IMR-90 (cell line): ENCODE measurements around the gene RFT1. TPM values are rescaled to one million over a fixed set of nuclear protein-coding genes. Genes with fewer than 3 reads are reported as not detected.

ENCODE experiments used
- ATAC-seq: fragments of 200-7000 bp; cut with Tn5 transposase; 2 replicates; pipeline ENCODE4 v1.9.1; 2020; ENCODE audit warnings: low read depth, mild to moderate bottlenecking, moderate library complexity
- BruUV-seq: library from RNA; stranded (reverse); fragments of 400-500 nt; replicated peaks from 2 replicates; lab custom pipeline; 2021; lab: Mats Ljungman, UMichigan
- CTCF ChIA-PET: fragments of 300-600 bp; formaldehyde crosslinking; extraction: SDS; loops from one replicate; lab custom pipeline; 2021; ENCODE audit warnings: antibody characterized with exemption; lab: Yijun Ruan, JAX
- POLR2A ChIA-PET: fragments of 300-600 bp; sonication (Branson Sonifier 250); formaldehyde crosslinking; loops from one replicate; lab custom pipeline; 2022; ENCODE audit warnings: antibody characterized with exemption; ENCODE audit not compliant: unreplicated experiment; lab: Charles Lee
- DNase-seq: peaks from one replicate; pipeline ENCODE4 v3.0.0; 2013
- H2AFZ ChIP-seq: replicated peaks from 2 replicates; pipeline ENCODE3; 2013; ENCODE audit warnings: low read length, mild to moderate bottlenecking; ENCODE audit not compliant: poor library complexity
- H2AK5ac ChIP-seq: 2 replicates; pipeline ENCODE4 v1.6.1; 2013; ENCODE audit warnings: low read depth, low read length, inconsistent platforms
- H2AK9ac ChIP-seq: replicated peaks from 2 replicates; pipeline ENCODE3; 2013; ENCODE audit warnings: mild to moderate bottlenecking, low read depth, low read length, moderate library complexity; ENCODE audit not compliant: poor library complexity
- H2BK120ac ChIP-seq: 2 replicates; pipeline ENCODE4 v1.6.1; 2013; ENCODE audit warnings: low read depth, low read length, inconsistent platforms
- H2BK15ac ChIP-seq: 3 replicates; pipeline ENCODE4 v1.6.1; 2013; ENCODE audit warnings: low read depth, low read length, inconsistent platforms
- H2BK20ac ChIP-seq: 2 replicates; pipeline ENCODE4 v1.6.1; 2013; ENCODE audit warnings: low read depth, mild to moderate bottlenecking, inconsistent platforms, low read length, moderate library complexity
- H2BK5ac ChIP-seq: 2 replicates; pipeline ENCODE4 v1.6.1; 2013; ENCODE audit warnings: mild to moderate bottlenecking, low read depth, low read length, inconsistent platforms; ENCODE audit not compliant: poor library complexity, severe bottlenecking
- H3K14ac ChIP-seq: replicated peaks from 2 replicates; pipeline ENCODE4 v1.6.1; 2013; ENCODE audit warnings: low read depth, low read length, inconsistent platforms
- H3K18ac ChIP-seq: 2 replicates; pipeline ENCODE4 v1.6.1; 2013; ENCODE audit warnings: low read depth, low read length, control low read depth
- H3K23ac ChIP-seq: 2 replicates; pipeline ENCODE4 v1.6.1; 2013; ENCODE audit warnings: low read depth, low read length, inconsistent platforms
- H3K27ac ChIP-seq: 2 replicates; pipeline ENCODE4 v1.5.1; 2013; ENCODE audit warnings: mild to moderate bottlenecking, control low read depth, low read length; ENCODE audit not compliant: insufficient read depth
- H3K27me3 ChIP-seq: 2 replicates; pipeline ENCODE4 v1.6.1; 2013; ENCODE audit warnings: low read length; ENCODE audit not compliant: control insufficient read depth, insufficient read depth
- H3K36me3 ChIP-seq: 2 replicates; pipeline ENCODE4 v1.6.1; 2013; ENCODE audit warnings: low read length, mixed read lengths; ENCODE audit not compliant: control insufficient read depth, insufficient read depth
- H3K4ac ChIP-seq: 2 replicates; pipeline ENCODE4 v1.6.1; 2013; ENCODE audit warnings: low read depth, low read length, inconsistent platforms
- H3K4me1 ChIP-seq: 2 replicates; pipeline ENCODE4 v1.6.1; 2013; ENCODE audit warnings: low read length, mixed read lengths; ENCODE audit not compliant: control insufficient read depth, insufficient read depth
- H3K4me2 ChIP-seq: 2 replicates; pipeline ENCODE4 v1.6.1; 2013; ENCODE audit warnings: low read depth, mild to moderate bottlenecking, control low read depth, low read length, moderate library complexity
- H3K4me3 ChIP-seq: 2 replicates; pipeline ENCODE4 v1.5.1; 2013; ENCODE audit warnings: low read depth, mild to moderate bottlenecking, control low read depth, low read length, moderate library complexity; ENCODE audit not compliant: insufficient read depth
- H3K56ac ChIP-seq: 2 replicates; pipeline ENCODE4 v1.6.1; 2013; ENCODE audit warnings: low read length, inconsistent platforms; ENCODE audit not compliant: insufficient read depth; ENCODE audit errors: extremely low read depth
- H3K79me1 ChIP-seq, 2 experiments: 2 replicates each; pipeline ENCODE4 v1.6.1; 2013; ENCODE audit warnings: low read length in 2 of 2, inconsistent platforms in 1 of 2, low read depth in 1 of 2
- H3K9ac ChIP-seq: 2 replicates; pipeline ENCODE4 v1.6.1; 2013; ENCODE audit warnings: low read depth, low read length, control low read depth
- H3K9me1 ChIP-seq: 2 replicates; pipeline ENCODE4 v1.6.1; 2013; ENCODE audit warnings: low read length, inconsistent platforms; ENCODE audit not compliant: insufficient read depth
- H3K9me3 ChIP-seq: 2 replicates; pipeline ENCODE4 v1.6.1; 2013; ENCODE audit warnings: low read length; ENCODE audit not compliant: control insufficient read depth, insufficient read depth
- H4K20me1 ChIP-seq: 2 replicates; pipeline ENCODE4 v1.6.1; 2013; ENCODE audit warnings: low read length, inconsistent platforms; ENCODE audit not compliant: insufficient read depth
- H4K5ac ChIP-seq: 2 replicates; pipeline ENCODE4 v1.6.1; 2013; ENCODE audit warnings: mild to moderate bottlenecking, low read depth, low read length, control low read depth
- H4K8ac ChIP-seq, 2 experiments: 2 replicates each; pipeline ENCODE4 v1.6.1; 2013; ENCODE audit warnings: low read depth in 2 of 2, low read length in 2 of 2, control low read depth in 1 of 2, inconsistent platforms in 1 of 2
- H4K91ac ChIP-seq: 2 replicates; pipeline ENCODE4 v1.6.1; 2013; ENCODE audit warnings: low read depth, low read length, inconsistent platforms; ENCODE audit not compliant: insufficient read depth
- CTCF ChIP-seq: conservative IDR thresholded peaks from 2 replicates; pipeline ENCODE4 v1.5.1; 2012; ENCODE audit warnings: mild to moderate bottlenecking, low read depth, low read length, improper control_type of control experiment
- MAZ ChIP-seq: IDR thresholded peaks from 2 replicates; pipeline ENCODE4 v1.6.1; 2012; ENCODE audit warnings: low read depth, mild to moderate bottlenecking, low read length, improper control_type of control experiment, moderate library complexity, borderline replicate concordance
- MXI1 ChIP-seq: IDR thresholded peaks from 2 replicates; pipeline ENCODE4 v1.6.1; 2012; ENCODE audit warnings: low read depth, mild to moderate bottlenecking, low read length, moderate library complexity, borderline replicate concordance
- NFE2L2 ChIP-seq: fragments of 150-350 bp; IDR thresholded peaks from 2 replicates; pipeline ENCODE4 v1.6.1; 2016; ENCODE audit warnings: low read depth, mild to moderate bottlenecking, low read length
- POLR2A ChIP-seq: IDR thresholded peaks from 2 replicates; pipeline ENCODE4 v1.6.1; 2012; ENCODE audit warnings: mild to moderate bottlenecking, low read depth, low read length
- RCOR1 ChIP-seq: IDR thresholded peaks from 2 replicates; pipeline ENCODE4 v1.6.1; 2012; ENCODE audit warnings: mild to moderate bottlenecking, low read length, improper control_type of control experiment; ENCODE audit not compliant: insufficient replicate concordance
- RFX5 ChIP-seq: IDR thresholded peaks from 2 replicates; pipeline ENCODE4 v1.8.0; 2012; ENCODE audit warnings: low read depth, mild to moderate bottlenecking, low read length, moderate library complexity
- WGBS, 2 experiments: methylation state at CpG; one replicate each; pipeline versions ENCODE4 v1.1.5 to v1.1.7; 2013; ENCODE audit warnings: missing lambda C conversion rate in 2 of 2; ENCODE audit not compliant: insufficient read length in 1 of 2; ENCODE audit errors: extremely low coverage in 2 of 2; 5-methylcytosine and 5-hydroxymethylcytosine counted together
- dilution Hi-C: fragments of 300-500 bp; cut with HindIII; formaldehyde crosslinking; loops from one replicate; pipeline ENCODE4 v1.14.3; 2018; ENCODE audit warnings: low sequenced_read_pairs; ENCODE audit not compliant: unreplicated experiment
- in situ Hi-C: fragments of 300-500 bp; cut with MboI; formaldehyde crosslinking; loops from 3 replicates; pipeline ENCODE4 v1.14.3; 2019; ENCODE audit warnings: low sequenced_read_pairs, inconsistent platforms, mixed read lengths
- intact Hi-C: fragments of 100-400 bp; cut with micrococcal nuclease; formaldehyde crosslinking; loops from 2 replicates; pipeline ENCODE4 v1.10.0; 2022
- polyA plus RNA-seq, 3 experiments: library from polyadenylated mRNA; depleted of rRNA; stranded (reverse); fragments of >200 nt; gene quantifications; 2 replicates each; pipeline ENCODE4 v1.2.3, GENCODE V29; 2012; ENCODE audit warnings: low replicate concordance in 1 of 3
- total RNA-seq: library from RNA; depleted of rRNA; stranded (reverse); fragments of >200 nt; gene quantifications from 2 replicates; pipeline ENCODE4 v1.2.3, GENCODE V29; 2012
- TF ChIP-seq, protein P1 (sequence below): fragments of 150-350 bp; IDR thresholded peaks from 2 replicates; pipeline ENCODE4 v1.6.1; 2016; ENCODE audit warnings: low read depth, mild to moderate bottlenecking, low read length, moderate library complexity, borderline replicate concordance

RFT1 gene
- total and polyA plus RNA-seq, 2 of the 4 experiments (the other 2 are of a cell fraction) = 14.5 to 23.5 TPM

- no peak overlapping the region for H2BK20ac ChIP-seq
- H3K27me3 ChIP-seq = peaks cover 2% of the 10 kb centered on the region
- H3K18ac ChIP-seq = no peak overlapping the region
- no peak overlapping the region for H3K9ac ChIP-seq
- DNase-seq (no peak), ATAC-seq (no peak)
- no peak overlapping the region for H2BK120ac ChIP-seq
- no peaks in the 10 kb centered on the region for H3K9me1 ChIP-seq
- no peak overlapping the region for H3K4ac ChIP-seq
- H4K20me1 ChIP-seq = no peaks in the 10 kb centered on the region
- no peak overlapping the region for H3K27ac ChIP-seq
- TF ChIP-seq, protein P1, sequence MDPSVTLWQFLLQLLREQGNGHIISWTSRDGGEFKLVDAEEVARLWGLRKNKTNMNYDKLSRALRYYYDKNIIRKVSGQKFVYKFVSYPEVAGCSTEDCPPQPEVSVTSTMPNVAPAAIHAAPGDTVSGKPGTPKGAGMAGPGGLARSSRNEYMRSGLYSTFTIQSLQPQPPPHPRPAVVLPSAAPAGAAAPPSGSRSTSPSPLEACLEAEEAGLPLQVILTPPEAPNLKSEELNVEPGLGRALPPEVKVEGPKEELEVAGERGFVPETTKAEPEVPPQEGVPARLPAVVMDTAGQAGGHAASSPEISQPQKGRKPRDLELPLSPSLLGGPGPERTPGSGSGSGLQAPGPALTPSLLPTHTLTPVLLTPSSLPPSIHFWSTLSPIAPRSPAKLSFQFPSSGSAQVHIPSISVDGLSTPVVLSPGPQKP = no peak
- TF ChIP-seq MXI1 (no peak), RFX5 (no peak), POLR2A (no peak), CTCF (no peak), NFE2L2 (no peak), MAZ (no peak), RCOR1 (no peak)
- no peak overlapping the region for H3K14ac ChIP-seq
- H3K4me2 ChIP-seq = no peak overlapping the region
- dilution Hi-C loops = no loop called here
- H3K23ac ChIP-seq = no peak overlapping the region
- no peak overlapping the region for H4K91ac ChIP-seq
- in situ Hi-C loops = no loop called here
- H3K4me1 ChIP-seq = peaks cover 5% of the 10 kb centered on the region
- H2BK5ac ChIP-seq = no peak overlapping the region
- ChIA-PET CTCF (no interaction called here), POLR2A (no interaction called here)
- H4K8ac ChIP-seq = no peak overlapping the region
- intact Hi-C loops = no loop called here
- H2AK5ac ChIP-seq = no peak overlapping the region
- H2BK15ac ChIP-seq = no peak overlapping the region
- H3K36me3 ChIP-seq = no peaks in the 10 kb centered on the region
- H3K9me3 ChIP-seq = no peaks in the 10 kb centered on the region
- no peak overlapping the region for H2AFZ ChIP-seq
- 83% methylated on average over 2 of the region's 2 CpGs; no CpG with 5 or more reads in 1 of the 2 experiments for WGBS, 2 experiments
- BruUV-seq = no TSS peak
- H2AK9ac ChIP-seq = no peak overlapping the region
- no peak overlapping the region for H3K4me3 ChIP-seq
- H3K56ac ChIP-seq = no peak overlapping the region
- no peak overlapping the region for H4K5ac ChIP-seq
- no peaks in the 10 kb centered on the region for H3K79me1 ChIP-seq
Measured at GRCh38 chr3:53147903-53148400, 17.7 kb upstream of the RFT1 start.
